A204.1 (cell line): ENCODE data around the gene CYP1A2.
"Not testable (repeated sequence)": the region's sequence is repeated elsewhere in the genome, so short reads cannot be mapped to it uniquely, and the experiment has no call there.

Source experiments
- FAIRE-seq: peaks from 2 replicates; lab custom pipeline; 2012; peaks lifted over from hg19 to GRCh38; lab: Jason Lieb, UNC

CYP1A2 gene, protein sequence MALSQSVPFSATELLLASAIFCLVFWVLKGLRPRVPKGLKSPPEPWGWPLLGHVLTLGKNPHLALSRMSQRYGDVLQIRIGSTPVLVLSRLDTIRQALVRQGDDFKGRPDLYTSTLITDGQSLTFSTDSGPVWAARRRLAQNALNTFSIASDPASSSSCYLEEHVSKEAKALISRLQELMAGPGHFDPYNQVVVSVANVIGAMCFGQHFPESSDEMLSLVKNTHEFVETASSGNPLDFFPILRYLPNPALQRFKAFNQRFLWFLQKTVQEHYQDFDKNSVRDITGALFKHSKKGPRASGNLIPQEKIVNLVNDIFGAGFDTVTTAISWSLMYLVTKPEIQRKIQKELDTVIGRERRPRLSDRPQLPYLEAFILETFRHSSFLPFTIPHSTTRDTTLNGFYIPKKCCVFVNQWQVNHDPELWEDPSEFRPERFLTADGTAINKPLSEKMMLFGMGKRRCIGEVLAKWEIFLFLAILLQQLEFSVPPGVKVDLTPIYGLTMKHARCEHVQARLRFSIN

DNA sequence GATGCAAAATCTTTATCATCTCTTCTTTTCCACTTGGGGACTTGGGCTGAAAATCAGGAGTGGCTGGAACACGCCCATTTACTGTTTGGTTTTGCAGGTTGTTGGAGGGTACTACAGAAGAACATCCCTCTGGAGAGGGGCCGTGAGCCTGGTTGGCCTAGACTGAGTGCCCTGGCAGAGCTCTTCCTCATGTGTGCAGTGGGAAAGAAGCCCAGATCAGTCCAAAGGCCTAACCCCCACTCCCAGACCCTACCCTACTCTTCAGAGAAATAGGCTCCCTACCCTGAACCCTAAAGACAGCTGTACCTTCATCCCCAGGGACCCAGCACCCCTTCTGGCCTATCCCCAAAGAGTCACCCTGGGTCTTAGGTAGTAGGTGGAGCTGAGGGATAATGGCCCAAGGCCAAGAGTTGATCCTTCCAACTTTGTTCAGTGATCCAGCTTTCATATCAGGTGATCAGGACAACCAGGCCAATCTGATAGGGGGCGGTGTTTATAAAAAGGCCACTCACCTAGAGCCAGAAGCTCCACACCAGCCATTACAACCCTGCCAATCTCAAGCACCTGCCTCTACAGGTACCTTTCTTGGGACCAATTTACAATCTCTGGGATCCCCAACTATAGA is at the start of gene CYP1A2:
Gene CYP1A2, plus strand, starts transcription at position 524 of the 625 bp plus-strand sequence. CDS start 894 bp downstream, outside the sequence.
- no peak for FAIRE-seq

DNA sequence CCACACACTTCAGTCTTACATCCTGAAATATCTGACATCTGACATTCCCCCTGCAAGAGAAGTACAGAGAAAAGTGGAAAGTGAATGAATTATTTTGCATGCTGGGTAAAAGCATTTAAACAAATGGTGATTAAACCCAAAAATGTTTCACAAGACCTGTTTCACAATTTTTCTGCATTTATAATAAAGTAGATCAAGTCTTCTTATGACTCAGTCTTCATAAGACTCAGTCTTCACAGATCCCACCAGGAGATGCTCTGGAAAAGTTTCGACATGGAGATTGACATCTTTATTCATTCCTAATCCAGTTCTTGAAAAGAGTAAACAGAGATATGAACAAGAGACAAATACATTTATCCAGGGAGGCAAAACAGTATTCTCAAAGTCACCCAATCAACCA is 39.6 kb upstream of the CYP1A2 start:
- no peak for FAIRE-seq

DNA sequence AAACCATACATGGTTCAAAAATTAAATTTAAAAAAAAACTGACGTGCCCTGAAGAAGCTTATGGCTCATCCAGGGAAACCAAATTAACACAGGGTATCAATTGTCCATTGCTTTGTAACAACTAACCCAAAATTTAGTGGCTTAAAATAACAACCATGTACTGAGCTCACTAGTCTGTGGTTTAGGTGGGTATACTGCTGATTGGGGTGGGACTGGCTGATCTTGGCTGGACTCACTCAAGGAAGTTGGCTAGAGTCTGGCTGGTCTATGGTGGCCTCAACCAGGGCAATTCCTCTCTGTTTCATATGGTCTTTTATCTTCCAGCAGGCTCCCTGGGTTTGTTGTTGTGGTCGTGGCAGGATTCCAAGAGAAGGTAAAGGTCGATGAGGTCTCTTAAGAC is 38.8 kb upstream of the CYP1A2 start:
- no peak for FAIRE-seq

DNA sequence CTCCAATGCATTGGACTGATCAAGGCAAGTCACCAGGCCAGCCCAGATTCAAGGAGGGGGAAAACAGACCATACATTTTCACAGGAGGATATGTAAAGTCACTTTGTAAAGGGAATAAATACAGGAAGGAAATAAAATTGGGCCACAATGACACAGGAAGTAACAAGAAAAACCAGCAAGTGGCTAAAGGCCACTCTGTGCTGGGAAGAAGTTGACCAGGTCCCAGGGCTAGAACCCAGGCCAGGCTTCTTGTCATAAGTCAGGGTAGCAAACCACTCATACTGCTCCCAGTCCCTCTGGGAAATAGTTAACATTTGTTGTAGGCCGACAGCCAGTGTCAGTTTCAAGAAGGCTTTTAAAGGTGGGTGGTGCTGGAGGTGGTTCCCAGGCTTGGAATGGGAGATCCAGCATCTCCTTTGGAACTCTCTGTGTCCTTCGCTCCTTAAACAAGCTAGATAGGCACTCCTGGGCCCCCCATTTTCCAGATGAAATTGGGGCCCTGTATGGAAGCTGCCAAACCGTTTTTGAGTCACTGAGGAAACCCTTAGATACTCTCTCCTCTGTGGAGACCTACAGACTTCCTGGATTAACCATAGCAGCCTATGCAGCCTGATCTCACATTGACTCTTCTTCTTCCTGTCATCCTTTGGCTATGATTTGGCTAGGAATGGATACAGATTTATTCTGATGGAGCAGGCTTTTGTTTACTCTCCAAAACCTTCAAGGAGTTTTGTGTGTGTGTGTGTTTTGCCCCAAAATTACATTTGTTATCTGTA is 38.1 kb upstream of the CYP1A2 start:
- no peak for FAIRE-seq

DNA sequence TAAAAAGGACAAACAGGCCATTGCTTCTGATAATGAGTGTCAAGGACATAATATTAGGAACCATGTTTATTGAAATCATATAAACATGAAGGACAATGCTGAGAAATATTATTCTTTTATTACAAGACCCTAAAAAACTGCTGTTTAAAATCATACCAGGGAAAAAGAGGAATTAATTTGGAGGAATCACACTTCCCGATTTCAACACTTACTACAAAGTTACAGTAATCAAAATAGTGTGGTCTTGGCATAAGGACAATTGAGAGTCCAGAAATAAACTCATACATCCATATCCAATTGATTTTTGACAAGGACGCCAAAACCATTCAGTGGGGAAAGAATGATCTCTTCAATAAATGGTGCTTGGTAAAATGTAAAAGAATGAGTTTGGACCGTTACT is 36.3 kb upstream of the CYP1A2 start:
- no peak for FAIRE-seq

DNA sequence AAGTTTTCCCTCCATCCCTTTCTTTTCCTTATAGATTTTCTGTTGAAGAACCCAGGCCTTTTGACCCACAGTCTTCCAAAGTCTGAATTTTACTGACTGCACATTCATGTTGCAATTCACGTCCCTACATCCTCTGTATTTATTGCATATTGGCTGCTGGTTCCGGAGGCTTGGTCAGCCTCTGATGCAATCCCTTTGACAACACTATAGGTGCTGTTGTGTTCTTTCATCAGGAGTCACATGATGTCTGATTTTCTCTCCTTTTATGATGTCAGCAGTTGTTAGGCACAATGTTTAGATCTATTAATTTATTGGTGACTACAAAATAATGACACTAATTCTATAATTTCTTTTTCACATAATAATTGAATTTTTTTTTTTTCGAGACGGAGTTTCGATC is 32.0 kb upstream of the CYP1A2 start:
- no peak for FAIRE-seq

DNA sequence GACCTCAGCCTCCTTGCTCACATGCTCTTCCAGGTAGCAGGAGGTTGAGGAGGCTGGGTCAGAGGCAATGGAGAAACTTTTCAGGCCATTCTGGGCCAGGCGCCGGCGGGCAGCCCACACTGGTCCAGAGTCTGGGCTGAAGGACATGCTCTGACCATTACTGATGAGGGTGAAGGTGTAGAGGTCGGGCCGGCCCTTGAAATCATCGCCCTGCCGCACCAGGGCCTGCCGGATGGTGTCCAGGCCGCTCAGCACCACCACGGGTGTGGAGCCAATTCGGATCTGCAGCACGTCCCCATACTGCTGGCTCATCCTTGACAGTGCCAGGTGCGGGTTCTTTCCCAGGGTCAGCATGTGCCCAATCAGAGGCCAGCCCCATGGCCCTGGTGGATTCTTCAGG is 26.1 kb upstream of the CYP1A2 start:
- FAIRE-seq, result no peak

DNA sequence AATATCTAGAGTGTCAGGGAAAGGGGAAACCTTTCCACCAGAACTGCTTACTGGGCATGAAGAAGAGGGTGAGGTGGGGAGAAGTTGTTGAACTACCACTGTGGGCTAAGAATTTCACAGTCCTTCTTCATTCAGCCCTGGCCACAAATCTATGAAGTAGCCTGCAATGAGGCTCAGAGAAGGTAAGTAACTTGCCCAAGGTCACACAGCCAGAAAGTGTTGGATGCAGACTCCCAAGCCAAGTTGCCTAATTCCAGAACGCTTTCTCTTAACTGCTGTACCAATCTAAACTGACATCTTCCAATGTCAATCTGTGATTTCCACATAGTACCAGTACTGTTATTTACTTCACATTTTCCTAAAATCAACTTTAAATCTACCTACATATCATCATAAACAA is 25.5 kb upstream of the CYP1A2 start:
- no peak for FAIRE-seq

DNA sequence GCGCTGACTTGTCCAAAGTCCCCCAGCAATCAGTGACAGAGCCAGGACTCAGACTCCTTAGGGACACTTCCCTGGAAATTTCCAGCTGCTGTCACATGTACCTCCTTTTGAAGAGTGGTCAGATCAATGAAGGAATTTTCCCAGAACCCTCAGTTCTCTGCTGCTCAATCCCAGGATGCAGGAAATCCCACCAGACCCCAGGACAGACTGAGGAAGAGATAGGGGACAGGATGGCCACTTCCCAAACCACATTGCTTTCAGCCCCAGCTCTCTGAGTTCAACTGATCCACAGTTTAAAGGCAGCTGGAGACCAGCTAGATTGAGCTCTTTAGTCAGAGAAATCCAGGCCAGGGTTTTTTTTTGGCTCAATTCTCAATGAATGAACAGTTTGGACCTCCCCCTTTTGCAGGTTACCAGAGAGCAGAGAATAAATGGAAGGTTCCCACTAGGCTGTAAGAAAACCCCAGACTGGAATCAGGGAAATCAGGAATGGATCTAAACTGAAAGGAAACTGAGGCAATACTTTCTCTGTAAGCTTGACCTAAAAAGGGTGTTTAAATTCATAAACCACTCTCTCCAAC is 24.8 kb upstream of the CYP1A2 start:
- FAIRE-seq, result no peak

DNA sequence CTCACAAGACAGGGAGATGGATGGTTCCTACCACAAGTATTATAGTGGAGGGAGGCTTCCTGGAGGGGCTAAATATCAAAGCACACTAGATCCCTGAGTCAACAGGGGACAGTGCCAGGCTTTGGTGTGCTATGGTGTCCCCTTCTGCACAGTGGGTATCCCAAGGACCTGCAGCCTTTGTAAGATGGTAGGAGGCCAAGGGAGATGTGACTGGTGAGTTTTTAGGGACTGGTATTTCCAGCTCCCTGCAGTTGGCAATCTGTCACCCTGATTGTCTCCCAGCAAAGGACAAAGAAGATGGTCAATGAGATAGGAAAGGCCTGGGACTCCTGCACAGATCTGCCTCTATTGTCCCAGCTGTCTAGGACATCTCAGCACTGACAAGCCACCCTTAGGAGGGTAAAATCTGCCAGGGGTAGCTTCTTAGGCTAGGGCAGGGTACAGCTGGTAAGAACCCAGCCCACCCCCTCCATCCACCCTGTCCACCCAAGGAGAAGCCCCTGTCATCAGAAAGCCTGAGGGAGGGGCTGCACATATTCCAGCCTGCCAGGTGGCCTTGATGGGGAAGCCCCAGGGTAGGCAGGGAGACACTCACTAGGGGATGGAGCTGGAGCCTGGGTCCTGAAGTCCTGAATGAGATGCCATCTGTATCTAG is 23.9 kb upstream of the CYP1A2 start:
- no peak for FAIRE-seq

DNA sequence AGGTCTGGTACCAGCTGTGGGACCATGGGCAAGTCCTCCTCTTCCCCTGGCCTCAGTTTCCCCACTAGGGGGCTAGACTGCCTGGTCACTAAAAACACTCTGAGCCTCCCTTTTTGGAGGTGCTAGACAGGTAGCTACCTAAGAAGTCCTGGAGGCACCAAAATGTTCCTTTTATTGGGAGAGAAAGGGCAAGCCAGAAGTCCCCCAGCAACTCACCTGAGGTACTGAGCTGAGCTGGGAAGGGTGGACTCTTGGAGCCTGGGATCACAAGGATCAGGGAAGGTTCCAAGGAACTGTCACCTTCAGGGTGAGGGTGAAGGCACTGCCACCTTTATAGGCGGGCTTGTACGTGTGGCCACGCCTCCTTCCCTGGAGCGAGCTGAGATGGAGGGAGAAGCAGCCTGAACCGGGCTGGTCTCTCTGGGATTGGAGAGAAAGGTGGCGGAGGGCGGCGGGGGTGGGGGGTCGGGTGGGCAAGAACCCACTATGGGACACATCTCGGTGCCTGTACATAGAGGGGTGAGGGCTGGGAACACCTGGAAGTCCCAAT is 23.3 kb upstream of the CYP1A2 start, which contains the start of gene CYP1A1:
Gene CYP1A1, minus strand, starts transcription at position 304 of the 550 bp plus-strand sequence. CDS start 2,431 bp downstream, outside the sequence.
- no peak for FAIRE-seq

DNA sequence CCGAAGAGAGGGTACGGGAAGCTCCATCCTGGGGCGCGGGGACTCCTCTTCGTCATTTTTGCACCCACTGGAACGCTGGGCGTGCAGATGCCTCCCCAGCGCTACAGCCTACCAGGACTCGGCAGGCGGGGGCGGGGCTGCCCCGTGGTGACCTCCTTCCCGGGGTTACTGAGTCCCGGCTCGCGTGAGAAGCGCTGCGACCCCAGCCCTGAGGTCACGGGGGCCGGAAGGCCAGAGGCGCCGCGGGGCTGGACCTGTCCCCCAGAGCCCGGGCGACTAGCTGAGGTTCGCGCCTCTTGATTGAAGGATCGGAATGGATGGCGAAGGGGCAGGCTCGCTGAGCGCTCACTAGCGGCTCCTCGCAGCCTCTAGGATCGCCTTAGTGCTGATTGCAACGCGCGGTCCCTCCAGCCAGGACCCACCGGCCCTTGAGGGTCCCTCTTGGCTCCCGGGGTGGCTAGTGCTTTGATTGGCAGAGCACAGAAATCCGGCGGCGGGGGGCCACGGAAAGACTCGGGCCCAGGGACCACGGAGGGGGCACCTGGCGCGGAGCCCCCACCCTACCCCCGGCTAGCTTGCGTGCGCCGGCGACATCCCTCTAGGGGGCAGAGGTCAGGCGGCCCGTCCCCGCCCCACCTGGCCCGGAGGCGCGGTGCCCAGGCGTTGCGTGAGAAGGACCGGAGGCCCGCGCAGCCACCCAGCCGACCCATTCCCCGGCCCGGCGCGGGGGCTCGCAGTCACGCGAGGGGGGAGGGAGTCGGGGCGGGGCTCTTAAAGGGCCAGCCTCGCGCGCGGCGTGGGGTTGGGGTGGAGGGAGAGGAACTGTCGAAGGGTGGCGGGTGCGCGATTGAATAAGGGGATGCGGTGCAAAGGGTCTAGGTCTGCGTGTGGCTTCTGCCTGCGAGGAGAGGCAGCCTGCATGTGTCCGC is 22.5 kb upstream of the CYP1A2 start:
- no peak for FAIRE-seq

DNA sequence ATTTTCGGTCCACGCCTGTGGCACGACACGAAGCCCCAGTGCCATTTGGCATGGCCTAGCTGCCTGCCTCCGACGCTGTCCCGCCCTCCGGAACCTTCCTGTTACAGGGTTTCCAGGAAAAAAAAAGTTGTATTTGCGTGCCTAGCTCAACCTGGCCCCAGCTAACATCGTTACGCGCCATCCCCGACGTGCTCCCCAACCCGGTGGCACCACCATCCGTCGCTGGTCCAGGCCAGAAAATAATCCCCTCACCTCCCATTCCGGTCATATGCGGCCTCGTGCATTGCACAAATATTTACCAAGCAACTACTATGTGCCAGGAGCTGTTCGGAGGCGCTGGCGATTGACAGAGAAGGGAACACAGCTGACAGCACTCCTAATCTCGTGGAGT is 21.9 kb upstream of the CYP1A2 start:
- no peak for FAIRE-seq

DNA sequence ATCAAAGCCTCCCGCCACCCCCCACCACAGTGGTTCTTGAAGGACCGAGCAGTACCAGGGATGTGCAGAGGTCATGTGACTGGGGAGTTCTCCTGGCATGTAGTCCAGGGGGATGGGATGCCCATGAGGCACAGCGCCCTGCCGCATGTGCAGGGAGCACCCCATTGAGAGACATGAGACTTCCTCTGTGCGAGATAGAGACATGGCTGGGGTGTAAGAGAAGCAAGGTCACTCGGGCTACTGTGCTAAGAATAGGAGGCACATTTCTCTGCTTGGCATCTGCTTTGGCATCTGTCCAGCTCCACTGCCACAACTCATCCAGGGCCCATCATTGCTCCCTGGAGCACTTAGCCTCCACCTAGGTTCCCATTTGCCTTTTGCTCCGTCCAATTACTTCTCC is 20.9 kb upstream of the CYP1A2 start:
- no peak for FAIRE-seq

DNA sequence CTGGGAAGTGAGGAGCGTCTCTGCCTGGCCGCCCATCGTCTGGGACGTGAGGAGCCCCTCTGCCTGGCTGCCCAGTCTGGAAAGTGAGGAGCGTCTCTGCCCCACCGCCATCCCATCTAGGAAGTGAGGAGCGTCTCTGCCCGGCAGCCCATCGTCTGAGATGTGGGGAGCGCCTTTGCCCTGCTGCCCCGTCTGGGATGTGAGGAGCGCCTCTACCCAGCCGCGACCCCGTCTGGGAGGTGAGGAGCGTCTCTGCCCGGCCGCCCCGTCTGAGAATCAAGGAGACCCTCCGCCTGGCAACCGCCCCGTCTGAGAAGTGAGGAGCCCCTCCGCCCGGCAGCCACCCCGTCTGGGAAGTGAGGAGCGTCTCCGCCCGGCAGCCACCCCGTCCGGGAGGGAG is 19.9 kb upstream of the CYP1A2 start:
- not testable (repeated sequence) for FAIRE-seq

DNA sequence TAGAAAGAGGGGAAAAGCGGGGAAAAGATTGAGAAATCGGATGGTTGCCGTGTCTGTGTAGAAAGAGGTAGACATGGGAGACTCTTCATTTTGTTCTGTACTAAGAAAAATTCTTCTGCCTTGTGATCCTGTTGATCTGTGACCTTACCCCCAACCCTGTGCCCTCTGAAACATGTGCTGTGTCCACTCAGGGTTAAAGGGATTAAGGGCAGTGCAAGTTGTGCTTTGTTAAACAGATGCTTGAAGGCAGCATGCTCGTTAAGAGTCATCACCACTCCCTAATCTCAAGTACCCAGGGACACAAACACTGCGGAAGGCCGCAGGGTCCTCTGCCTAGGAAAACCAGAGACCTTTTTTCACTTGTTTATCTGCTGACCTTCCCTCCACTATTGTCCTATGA is 19.3 kb upstream of the CYP1A2 start:
- not testable (repeated sequence) for FAIRE-seq

DNA sequence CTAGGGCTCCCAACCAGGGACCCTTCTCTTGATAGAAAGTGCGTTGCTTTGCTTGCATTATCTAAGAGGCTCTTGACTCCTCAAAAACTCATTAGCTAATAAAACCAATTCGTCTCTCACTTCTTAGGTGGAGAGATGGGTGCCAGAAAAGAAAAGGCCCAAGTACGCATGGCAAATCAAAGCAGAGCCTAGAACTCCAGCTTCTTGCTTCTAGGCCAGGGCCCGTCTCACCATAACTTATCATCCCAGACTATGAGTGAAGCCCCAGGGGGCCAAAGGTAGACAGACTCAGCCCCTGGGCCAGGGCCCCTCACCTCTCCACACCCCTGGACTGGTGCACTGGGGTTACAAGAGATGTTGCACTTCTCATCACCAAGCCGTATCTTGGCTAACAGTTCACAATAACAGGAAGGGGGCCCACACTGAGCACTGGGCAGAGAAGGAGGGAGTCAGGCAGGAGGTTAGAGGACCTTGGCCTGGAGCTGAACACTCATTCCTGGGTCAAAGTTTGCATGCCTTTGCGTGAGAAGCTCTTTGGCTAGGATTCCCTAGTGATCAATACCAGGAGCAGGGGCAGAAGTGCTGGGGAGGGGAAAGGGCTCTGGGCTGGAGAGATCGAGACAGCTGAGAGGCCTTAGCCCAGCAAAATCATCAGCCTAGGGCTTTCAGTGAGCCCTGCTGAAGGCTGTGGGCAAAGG is 17.9 kb upstream of the CYP1A2 start:
- no peak for FAIRE-seq

DNA sequence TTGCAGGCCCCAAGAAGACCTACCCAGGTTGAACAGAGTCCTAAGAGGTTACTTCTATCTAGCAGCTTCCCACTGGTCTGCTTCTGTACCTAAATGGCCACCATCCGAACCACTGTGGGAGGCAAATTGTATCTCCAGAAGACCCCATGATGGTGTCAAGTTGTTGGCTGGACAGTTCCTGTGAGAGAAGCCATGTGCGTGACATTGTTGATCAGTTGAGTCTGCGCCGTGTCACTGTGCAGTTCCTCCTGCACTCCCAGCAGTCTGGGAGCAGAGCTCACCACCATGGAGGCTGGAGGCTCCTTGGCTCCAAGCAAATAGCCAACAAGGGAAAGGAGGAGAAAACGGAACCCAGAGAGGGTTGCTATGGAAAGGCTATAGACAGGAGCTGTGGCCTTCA is 15.8 kb upstream of the CYP1A2 start:
- no peak for FAIRE-seq

DNA sequence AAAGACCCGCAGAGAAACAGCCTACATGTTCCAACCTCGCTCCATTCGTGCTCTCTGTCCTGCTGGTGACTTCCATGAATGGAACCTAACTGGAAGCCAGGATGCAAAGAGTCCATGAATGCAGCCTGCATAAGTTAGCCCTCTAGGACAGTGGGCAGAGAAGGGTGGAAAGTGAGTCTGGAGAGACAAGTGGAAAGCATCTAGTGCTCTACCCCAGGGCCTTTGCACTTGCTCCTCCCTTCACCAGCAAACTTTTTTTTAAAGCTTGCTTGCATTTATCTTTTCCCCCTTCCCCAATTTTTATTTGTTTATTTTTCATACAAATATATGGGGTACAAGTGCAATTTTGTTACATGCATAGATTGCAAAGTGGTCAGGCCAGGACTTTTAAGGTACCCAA is 15.4 kb upstream of the CYP1A2 start:
- no peak for FAIRE-seq

DNA sequence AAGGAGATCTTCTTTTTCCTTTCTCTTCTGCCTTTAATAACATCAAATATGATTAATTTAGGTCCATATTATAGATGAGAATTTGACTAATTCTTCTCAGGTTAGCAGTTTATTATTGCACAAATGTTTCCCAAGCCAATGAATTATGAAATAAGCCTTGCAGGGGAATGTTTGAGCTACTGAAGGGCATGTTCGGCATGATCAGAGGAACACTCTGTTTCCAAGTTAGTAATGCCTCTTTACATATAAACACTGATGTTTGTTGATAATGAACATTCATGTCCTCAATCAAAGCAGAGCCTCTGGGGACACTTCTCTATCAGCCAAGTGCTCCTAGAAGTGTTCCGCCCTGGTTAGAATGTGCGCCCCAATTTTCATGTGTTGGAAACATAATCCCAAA is 13.3 kb upstream of the CYP1A2 start:
- no peak for FAIRE-seq
